NT2/D1 (cell line): ENCODE data around the gene ALDOB.

Source experiments
- SUZ12 ChIP-seq: IDR thresholded peaks from 2 replicates; pipeline ENCODE4 v1.6.1; 2011; ENCODE audit not compliant: insufficient read length, insufficient read depth; ENCODE audit errors: extremely low read depth
- ZNF274 ChIP-seq: IDR thresholded peaks from 2 replicates; pipeline ENCODE4 v1.6.1; 2011; ENCODE audit warnings: mild to moderate bottlenecking, low read depth, low read length

GRCh38 chr9:101476576-101477208 lies 41.1 kb upstream of the ALDOB start:
- TF ChIP-seq ZNF274: no peak
- TF ChIP-seq SUZ12: no peak
